ENCODE measurements around the gene AKAP8L. TPM values are rescaled to one million over a fixed set of nuclear protein-coding genes. Genes with fewer than 3 reads are reported as not detected.

AKAP8L gene
- total RNA-seq, 4 donors from 2014 or later = 129 to 275 (median 247) TPM

GRCh38 chr19:15445807-15446376 is 27.1 kb upstream of the AKAP8L start:
- Histone ChIP-seq H3K4me1 (peaks cover 0 to 8% (median 0%) of the 10 kb centered on the region in 4 donors), H3K27ac (no peak overlapping the region), H3K9me3 (no peaks in the 10 kb centered on the region), H3K27me3 (no peaks in the 10 kb centered on the region), H3K4me3 (no peak overlapping the region), H3K36me3 (no peaks in the 10 kb centered on the region)
- no peak for DNase-seq
- TF ChIP-seq, protein P1, sequence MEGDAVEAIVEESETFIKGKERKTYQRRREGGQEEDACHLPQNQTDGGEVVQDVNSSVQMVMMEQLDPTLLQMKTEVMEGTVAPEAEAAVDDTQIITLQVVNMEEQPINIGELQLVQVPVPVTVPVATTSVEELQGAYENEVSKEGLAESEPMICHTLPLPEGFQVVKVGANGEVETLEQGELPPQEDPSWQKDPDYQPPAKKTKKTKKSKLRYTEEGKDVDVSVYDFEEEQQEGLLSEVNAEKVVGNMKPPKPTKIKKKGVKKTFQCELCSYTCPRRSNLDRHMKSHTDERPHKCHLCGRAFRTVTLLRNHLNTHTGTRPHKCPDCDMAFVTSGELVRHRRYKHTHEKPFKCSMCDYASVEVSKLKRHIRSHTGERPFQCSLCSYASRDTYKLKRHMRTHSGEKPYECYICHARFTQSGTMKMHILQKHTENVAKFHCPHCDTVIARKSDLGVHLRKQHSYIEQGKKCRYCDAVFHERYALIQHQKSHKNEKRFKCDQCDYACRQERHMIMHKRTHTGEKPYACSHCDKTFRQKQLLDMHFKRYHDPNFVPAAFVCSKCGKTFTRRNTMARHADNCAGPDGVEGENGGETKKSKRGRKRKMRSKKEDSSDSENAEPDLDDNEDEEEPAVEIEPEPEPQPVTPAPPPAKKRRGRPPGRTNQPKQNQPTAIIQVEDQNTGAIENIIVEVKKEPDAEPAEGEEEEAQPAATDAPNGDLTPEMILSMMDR (IDR thresholded peaks at IDR 0.05) = no peak
- no peak for TF ChIP-seq POLR2A (IDR thresholded peaks at IDR 0.05)

DNA sequence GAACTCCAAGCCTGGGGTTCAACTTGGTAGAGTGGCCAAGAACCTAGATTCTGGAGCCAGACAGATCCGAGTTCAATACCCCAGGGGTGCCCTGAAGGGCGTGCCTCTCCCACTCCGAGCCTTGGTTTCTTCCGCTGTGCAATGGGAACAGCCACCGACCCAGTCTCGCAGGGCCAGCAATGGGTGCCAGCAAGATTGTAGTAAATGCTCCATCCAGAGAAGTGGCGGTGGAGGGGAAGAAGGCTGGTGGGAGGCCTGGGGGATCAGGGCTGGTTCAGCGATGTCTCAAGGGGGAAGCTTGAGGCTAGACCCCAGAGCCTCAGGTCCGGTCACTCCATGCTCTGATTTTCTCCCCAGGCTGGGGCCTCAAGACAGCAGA is 26.4 kb upstream of the AKAP8L start:
- Histone ChIP-seq H3K4me1 (peaks cover 0 to 8% (median 0%) of the 10 kb centered on the region in 4 donors), H3K9me3 (no peaks in the 10 kb centered on the region), H3K27ac (no peak overlapping the region), H3K27me3 (no peaks in the 10 kb centered on the region), H3K4me3 (no peak overlapping the region), H3K36me3 (no peaks in the 10 kb centered on the region)
- TF ChIP-seq, protein P1 (IDR thresholded peaks at IDR 0.05) = no peak
- no peak for TF ChIP-seq POLR2A (IDR thresholded peaks at IDR 0.05)
- no peak for DNase-seq

- no peaks in the 10 kb centered on the region for H3K27me3 ChIP-seq
- DNase-seq = no peak
- H3K9me3 ChIP-seq = no peaks in the 10 kb centered on the region
- no peak overlapping the region for H3K27ac ChIP-seq
- peaks cover 0 to 8% (median 0%) of the 10 kb centered on the region in 4 donors for H3K4me1 ChIP-seq
- H3K4me3 ChIP-seq = no peak overlapping the region
- TF ChIP-seq, protein P1 (IDR thresholded peaks at IDR 0.05) = no peak
- no peak for TF ChIP-seq POLR2A (IDR thresholded peaks at IDR 0.05)
- no peaks in the 10 kb centered on the region for H3K36me3 ChIP-seq
Observed at GRCh38 chr19:15444505-15445226, 25.9 kb upstream of the AKAP8L start.

DNA sequence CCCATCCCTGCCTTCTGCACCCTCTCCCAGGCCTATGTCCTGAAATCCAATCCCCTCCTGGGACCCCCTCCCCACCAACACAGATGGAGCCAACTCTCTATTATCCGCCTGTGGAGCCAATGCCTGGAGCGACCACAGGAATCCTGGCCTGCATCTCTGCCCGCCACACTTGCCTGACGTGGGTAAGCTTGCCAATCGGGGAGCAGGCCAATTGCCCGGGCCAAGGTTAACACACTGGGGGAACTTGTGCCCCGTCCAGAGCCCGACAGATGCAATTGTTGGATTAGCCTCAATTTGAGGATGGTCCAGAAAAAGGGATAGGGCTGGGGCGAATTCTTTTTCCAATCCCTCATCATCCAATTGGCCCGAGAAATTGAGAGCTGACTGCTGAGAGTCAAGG is 25.1 kb upstream of the AKAP8L start:
- peaks cover 0 to 2% (median 0%) of the 10 kb centered on the region in 4 donors for H3K4me1 ChIP-seq
- no peaks in the 10 kb centered on the region for H3K27me3 ChIP-seq
- no peaks in the 10 kb centered on the region for H3K36me3 ChIP-seq
- no peak overlapping the region for H3K27ac ChIP-seq
- TF ChIP-seq, protein P1 (IDR thresholded peaks at IDR 0.05) = no peak
- TF ChIP-seq POLR2A (IDR thresholded peaks at IDR 0.05) = no peak
- no peak overlapping the region for H3K4me3 ChIP-seq
- DNase-seq = no peak
- H3K9me3 ChIP-seq = no peaks in the 10 kb centered on the region

DNA sequence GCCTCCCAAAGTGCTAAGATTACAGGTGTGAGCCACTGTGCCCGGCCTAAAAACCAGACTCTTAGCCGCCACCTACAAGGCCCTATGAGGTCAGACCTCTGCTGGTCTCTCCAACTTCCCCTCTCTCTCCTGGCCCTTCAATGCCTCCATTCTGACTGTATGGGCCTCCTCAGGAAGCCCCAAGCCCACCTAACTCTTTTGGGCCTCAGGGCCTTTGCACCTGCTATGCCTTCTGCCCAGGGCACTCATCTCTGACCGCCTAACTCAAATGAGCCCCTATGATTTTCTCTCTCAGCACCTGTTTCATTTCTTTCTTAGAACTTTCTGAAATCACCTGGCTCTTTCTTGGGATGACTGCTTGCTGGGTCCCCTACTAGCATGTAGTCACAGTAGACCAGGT is 24.5 kb upstream of the AKAP8L start:
- no peak overlapping the region for H3K27ac ChIP-seq
- TF ChIP-seq POLR2A (IDR thresholded peaks at IDR 0.05) = no peak
- TF ChIP-seq, protein P1 (IDR thresholded peaks at IDR 0.05) = no peak
- no peak for DNase-seq
- H3K9me3 ChIP-seq = no peaks in the 10 kb centered on the region
- no peaks in the 10 kb centered on the region for H3K27me3 ChIP-seq
- no peaks in the 10 kb centered on the region for H3K4me1 ChIP-seq
- H3K4me3 ChIP-seq = no peak overlapping the region
- H3K36me3 ChIP-seq = no peaks in the 10 kb centered on the region

Measured in Peyer's patch (tissue), 4 donors.